Mesenchymal stem cell (in vitro differentiated cells and primary cell): ENCODE measurements around the gene ADAM12.

Source experiments
- DNase-seq: peaks from one replicate; pipeline ENCODE4 v3.0.0-alpha.2; 2013
- H2AFZ ChIP-seq: one replicate; pipeline ENCODE4 v1.6.1; 2013; ENCODE audit warnings: low read depth, mild to moderate bottlenecking, control low read depth, inconsistent platforms, low read length, moderate library complexity
- H2AK5ac ChIP-seq: 2 replicates; pipeline ENCODE4 v1.6.1; 2013; ENCODE audit warnings: low read length, moderate library complexity, mild to moderate bottlenecking, inconsistent platforms; ENCODE audit not compliant: severe bottlenecking
- H2BK120ac ChIP-seq: one replicate; pipeline ENCODE4 v1.6.1; 2013; ENCODE audit warnings: low read depth, mild to moderate bottlenecking, inconsistent platforms, low read length, moderate library complexity
- H2BK12ac ChIP-seq, 2 experiments: one replicate each; pipeline ENCODE4 v1.6.1; 2013; ENCODE audit warnings: inconsistent platforms in 2 of 2, low read length in 2 of 2, mild to moderate bottlenecking in 2 of 2, moderate library complexity in 2 of 2, control low read depth in 1 of 2
- H2BK15ac ChIP-seq: one replicate; pipeline ENCODE4 v1.6.1; 2013; ENCODE audit warnings: mild to moderate bottlenecking, low read depth, inconsistent platforms; ENCODE audit not compliant: poor library complexity, severe bottlenecking
- H2BK5ac ChIP-seq: 2 replicates; pipeline ENCODE4 v1.6.1; 2013; ENCODE audit warnings: low read depth, mild to moderate bottlenecking, low read length, control low read depth, inconsistent platforms; ENCODE audit not compliant: poor library complexity, severe bottlenecking
- H3K14ac ChIP-seq, 2 experiments: one replicate each; pipeline ENCODE4 v1.6.1; 2013; ENCODE audit warnings: inconsistent platforms in 2 of 2, low read length in 2 of 2, control low read depth in 1 of 2, mild to moderate bottlenecking in 1 of 2, moderate library complexity in 1 of 2
- H3K18ac ChIP-seq, 2 experiments: one replicate each; pipeline ENCODE4 v1.6.1; 2013; ENCODE audit warnings: inconsistent platforms in 2 of 2, low read length in 2 of 2, control low read depth in 1 of 2, low read depth in 1 of 2, mild to moderate bottlenecking in 1 of 2
- H3K23ac ChIP-seq, 2 experiments: one replicate each; pipeline ENCODE4 v1.6.1; 2013; ENCODE audit warnings: inconsistent platforms in 2 of 2, low read length in 2 of 2, mild to moderate bottlenecking in 2 of 2, moderate library complexity in 2 of 2, control low read depth in 1 of 2
- H3K27ac ChIP-seq: 2 replicates; pipeline ENCODE4 v1.5.1; 2013; ENCODE audit warnings: mild to moderate bottlenecking, moderate library complexity, low read length, control low read depth, inconsistent platforms; ENCODE audit not compliant: poor library complexity, severe bottlenecking
- H3K27me3 ChIP-seq, 2 experiments: 2 replicates each; pipeline versions ENCODE4 v1.6.1 to v1.7.0; 2013; ENCODE audit warnings: low read length in 2 of 2, mild to moderate bottlenecking in 2 of 2, moderate library complexity in 2 of 2, control low read depth in 1 of 2, inconsistent platforms in 1 of 2; ENCODE audit not compliant: control insufficient read depth in 1 of 2, insufficient read depth in 1 of 2
- H3K36me3 ChIP-seq, 2 experiments: 2 replicates each; pipeline versions ENCODE4 v1.6.1 to v1.7.0; 2013; ENCODE audit warnings: low read length in 2 of 2, control low read depth in 1 of 2, inconsistent platforms in 1 of 2, low read depth in 1 of 2, mild to moderate bottlenecking in 1 of 2; ENCODE audit not compliant: insufficient read depth in 2 of 2, control insufficient read depth in 1 of 2
- H3K4ac ChIP-seq, 2 experiments: one replicate each; pipeline ENCODE4 v1.6.1; 2013; ENCODE audit warnings: inconsistent platforms in 2 of 2, low read length in 2 of 2, mild to moderate bottlenecking in 2 of 2, moderate library complexity in 2 of 2, control low read depth in 1 of 2, low read depth in 1 of 2
- H3K4me1 ChIP-seq: 2 replicates; pipeline ENCODE4 v1.6.1; 2013; ENCODE audit warnings: low read depth, low read length, control low read depth; ENCODE audit not compliant: control insufficient read depth, insufficient read depth
- H3K4me2 ChIP-seq: 2 replicates; pipeline ENCODE4 v1.6.1; 2013; ENCODE audit warnings: low read length, mild to moderate bottlenecking, inconsistent platforms; ENCODE audit not compliant: poor library complexity, severe bottlenecking
- H3K4me3 ChIP-seq, 2 experiments: 2 replicates each; pipeline versions ENCODE4 v1.5.1 to v1.7.0; 2013; ENCODE audit warnings: low read length in 2 of 2, mild to moderate bottlenecking in 2 of 2, control low read depth in 1 of 2, low read depth in 1 of 2; ENCODE audit not compliant: insufficient read depth in 1 of 2
- H3K79me1 ChIP-seq: replicated peaks from 2 replicates; pipeline ENCODE4 v1.6.1; 2013; ENCODE audit warnings: mild to moderate bottlenecking, control low read depth, low read length, inconsistent platforms; ENCODE audit not compliant: poor library complexity, severe bottlenecking
- H3K9ac ChIP-seq: 2 replicates; pipeline ENCODE4 v1.7.0; 2013; ENCODE audit warnings: mild to moderate bottlenecking, low read length, moderate library complexity
- H3K9me3 ChIP-seq: 2 replicates; pipeline ENCODE4 v1.7.0; 2013; ENCODE audit warnings: mild to moderate bottlenecking, low read length; ENCODE audit not compliant: control insufficient read depth
- H4K8ac ChIP-seq: one replicate; pipeline ENCODE4 v1.6.1; 2013; ENCODE audit warnings: inconsistent platforms, mild to moderate bottlenecking, low read length, moderate library complexity
- H4K91ac ChIP-seq: one replicate; pipeline ENCODE4 v1.6.1; 2013; ENCODE audit warnings: mild to moderate bottlenecking, low read length, inconsistent platforms
- WGBS: methylation state at CpG from one replicate; pipeline ENCODE4 v1.1.7; 2013; ENCODE audit warnings: mixed read lengths; 5-methylcytosine and 5-hydroxymethylcytosine counted together

The ADAM12 gene

GRCh38 chr10:126205486-126206205 is 182.6 kb downstream of the ADAM12 start:
- Histone ChIP-seq H3K36me3 (peaks cover 12 to 24% of the 10 kb centered on the region in 2 experiments), H4K91ac (no peak overlapping the region), H3K27ac (no peak overlapping the region), H3K9ac (no peak overlapping the region), H3K4me1 (peaks cover 4% of the 10 kb centered on the region), H3K4me2 (no peak overlapping the region), H4K8ac (no peak overlapping the region), H2AFZ (no peak overlapping the region), H2BK12ac (no peak overlapping the region), H3K9me3 (no peaks in the 10 kb centered on the region), H3K27me3 (no peaks in the 10 kb centered on the region), H2AK5ac (no peak overlapping the region), H3K18ac (no peak overlapping the region), H3K4ac (no peak overlapping the region), H3K23ac (no peak overlapping the region), H2BK5ac (no peak overlapping the region), H3K14ac (no peak overlapping the region), H3K79me1 (peaks cover 29% of the 10 kb centered on the region), H2BK120ac (no peak overlapping the region), H2BK15ac (no peak overlapping the region), H3K4me3 (no peak overlapping the region)
- WGBS, result no CpG with 5 or more reads among the region's 1 CpG
- no peak for DNase-seq

- Histone ChIP-seq H3K27ac (no peak overlapping the region), H3K79me1 (peaks cover 21% of the 10 kb centered on the region), H3K4ac (no peak overlapping the region), H2AFZ (no peak overlapping the region), H3K27me3 (no peaks in the 10 kb centered on the region), H2BK120ac (no peak overlapping the region), H3K14ac (no peak overlapping the region), H2BK5ac (no peak overlapping the region), H4K91ac (no peak overlapping the region), H3K9ac (no peak overlapping the region), H3K9me3 (no peaks in the 10 kb centered on the region), H3K4me1 (peaks cover 3% of the 10 kb centered on the region), H2BK15ac (no peak overlapping the region), H2BK12ac (no peak overlapping the region), H3K18ac (no peak overlapping the region), H3K36me3 (peaks cover 6 to 19% of the 10 kb centered on the region in 2 experiments), H3K4me3 (no peak overlapping the region), H3K4me2 (no peak overlapping the region), H4K8ac (no peak overlapping the region), H3K23ac (no peak overlapping the region), H2AK5ac (no peak overlapping the region)
- no peak for DNase-seq
- WGBS, result 90% methylated on average over 4 of the region's 4 CpGs
Observed at GRCh38 chr10:126204320-126204719, 184.0 kb downstream of the ADAM12 start.

GRCh38 chr10:126203746-126204145 is 184.5 kb downstream of the ADAM12 start:
- Histone ChIP-seq H3K18ac (no peak overlapping the region), H3K27ac (no peak overlapping the region), H4K91ac (no peak overlapping the region), H3K4me1 (peaks cover 5% of the 10 kb centered on the region), H4K8ac (no peak overlapping the region), H3K4ac (no peak overlapping the region), H2AFZ (no peak overlapping the region), H2BK5ac (no peak overlapping the region), H2BK12ac (peak overlapping the region; percentile 18 to 40), H3K9me3 (no peaks in the 10 kb centered on the region), H2AK5ac (no peak overlapping the region), H3K27me3 (no peaks in the 10 kb centered on the region), H3K79me1 (peaks cover 21% of the 10 kb centered on the region), H2BK120ac (peak overlapping the region; percentile 15), H2BK15ac (peak overlapping the region; percentile 26), H3K14ac (no peak overlapping the region), H3K4me3 (no peak overlapping the region), H3K4me2 (no peak overlapping the region), H3K23ac (no peak overlapping the region), H3K36me3 (peaks cover 6 to 19% of the 10 kb centered on the region in 2 experiments), H3K9ac (no peak overlapping the region)
- no peak for DNase-seq
- 100% methylated on average over 1 of the region's 7 CpGs for WGBS

- no peak overlapping the region for H3K9ac ChIP-seq
- no peak overlapping the region for H3K27ac ChIP-seq
- no peak overlapping the region for H2BK15ac ChIP-seq
- H3K9me3 ChIP-seq, result no peaks in the 10 kb centered on the region
- H3K18ac ChIP-seq, result peak overlapping the region in 1 of 2 experiments; percentile 67
- no peak overlapping the region for H2AFZ ChIP-seq
- no peak overlapping the region for H3K4me2 ChIP-seq
- no peak overlapping the region for H2BK5ac ChIP-seq
- no peak overlapping the region for H2AK5ac ChIP-seq
- peak overlapping the region in 1 of 2 experiments; percentile 30 for H2BK12ac ChIP-seq
- WGBS, result 80% methylated on average over 8 of the region's 8 CpGs
- H3K23ac ChIP-seq, result no peak overlapping the region
- H2BK120ac ChIP-seq, result no peak overlapping the region
- peaks cover 10% of the 10 kb centered on the region for H3K4me1 ChIP-seq
- no peak overlapping the region for H3K4ac ChIP-seq
- DNase-seq, result no peak
- H3K36me3 ChIP-seq, result peaks cover 11 to 28% of the 10 kb centered on the region in 2 experiments
- peak overlapping the region; percentile 32 for H4K8ac ChIP-seq
- H3K14ac ChIP-seq, result no peak overlapping the region
- H3K79me1 ChIP-seq, result peaks cover 28% of the 10 kb centered on the region
- H4K91ac ChIP-seq, result no peak overlapping the region
- no peaks in the 10 kb centered on the region for H3K27me3 ChIP-seq
- H3K4me3 ChIP-seq, result no peak overlapping the region
Observed at GRCh38 chr10:126201603-126202002, 186.7 kb downstream of the ADAM12 start.
